GM18868 (cell line): ENCODE measurements around the gene AGO1.

Source experiments
- ATAC-seq: cut with Tn5 transposase; IDR thresholded peaks from one replicate; pipeline ENCODE4 v1.9.1; 2021; ENCODE audit warnings: mild to moderate bottlenecking, moderate library complexity; ENCODE audit not compliant: unreplicated experiment

Gene AGO1

GRCh38 chr1:35902671-35903070 is 19.7 kb downstream of the AGO1 start:
- no peak for ATAC-seq

DNA sequence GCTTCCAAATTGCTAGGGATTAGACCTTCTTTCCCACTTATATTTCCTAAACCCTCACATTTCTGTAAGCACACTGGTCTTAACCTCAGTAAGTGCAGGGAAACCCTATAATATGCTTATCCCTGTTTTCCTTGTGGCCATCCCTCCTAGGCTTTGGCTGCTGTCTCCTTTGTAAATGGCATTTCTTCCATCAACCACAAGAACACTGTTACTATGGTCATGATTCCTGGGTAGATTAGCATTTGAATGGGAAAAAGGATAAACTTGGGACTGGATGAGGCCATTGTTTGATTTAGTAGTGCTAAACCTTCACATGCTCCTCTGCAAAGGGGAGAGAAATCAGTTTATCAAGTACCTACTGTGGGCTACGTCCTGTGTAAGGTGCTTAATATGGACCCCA is 31.7 kb downstream of the AGO1 start:
- no peak for ATAC-seq

- no peak for ATAC-seq
Measured at GRCh38 chr1:35915693-35916092, 32.7 kb downstream of the AGO1 start.

DNA sequence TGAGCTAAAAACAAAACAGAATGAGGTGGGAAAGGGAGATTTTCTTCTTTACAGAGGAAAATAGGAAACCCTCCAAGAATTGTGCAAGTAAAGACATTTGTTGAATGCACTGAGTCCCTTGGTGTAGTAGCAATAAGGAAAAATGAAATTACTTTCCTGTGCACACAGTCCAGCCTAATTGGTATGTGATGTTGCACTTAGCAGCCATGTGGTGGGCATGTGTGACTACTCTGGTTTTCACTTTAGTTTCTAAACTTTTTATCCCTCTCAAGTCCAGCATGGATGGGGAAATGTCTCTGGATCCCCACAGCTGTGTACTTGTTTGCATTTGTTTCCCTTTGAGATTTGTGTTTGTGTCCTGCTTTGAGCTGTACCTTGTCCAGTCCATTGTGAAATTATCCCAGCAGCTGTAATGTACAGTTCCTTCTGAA is 40.8 kb downstream of the AGO1 start:
- no peak for ATAC-seq

- ATAC-seq: no peak
Measured at GRCh38 chr1:35924838-35925237, 41.8 kb downstream of the AGO1 start.

DNA sequence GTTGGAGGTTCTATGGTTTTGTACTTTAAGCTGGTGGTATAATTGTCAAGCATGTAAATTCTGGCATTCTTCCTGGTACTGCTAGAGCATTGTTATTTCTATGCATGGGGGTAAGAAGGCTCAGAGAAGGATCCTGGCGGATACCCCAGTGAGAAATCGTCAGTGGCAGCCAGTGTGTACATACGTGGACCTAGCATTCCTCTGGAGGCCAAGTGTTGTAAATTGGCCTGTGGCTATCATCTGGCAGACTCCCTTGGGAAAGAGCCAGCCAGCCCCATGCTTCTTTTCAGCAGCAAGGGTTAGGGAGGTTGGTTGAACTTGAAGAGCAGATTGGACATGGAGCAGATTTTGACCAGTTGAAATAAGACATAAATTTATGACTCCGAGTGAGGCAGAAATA is 42.7 kb downstream of the AGO1 start:
- no peak for ATAC-seq

- no peak for ATAC-seq
Measured at GRCh38 chr1:35927472-35927871, 44.5 kb downstream of the AGO1 start.

- no peak for ATAC-seq
Measured at GRCh38 chr1:35929730-35930592, 47.0 kb downstream of the AGO1 start.

DNA sequence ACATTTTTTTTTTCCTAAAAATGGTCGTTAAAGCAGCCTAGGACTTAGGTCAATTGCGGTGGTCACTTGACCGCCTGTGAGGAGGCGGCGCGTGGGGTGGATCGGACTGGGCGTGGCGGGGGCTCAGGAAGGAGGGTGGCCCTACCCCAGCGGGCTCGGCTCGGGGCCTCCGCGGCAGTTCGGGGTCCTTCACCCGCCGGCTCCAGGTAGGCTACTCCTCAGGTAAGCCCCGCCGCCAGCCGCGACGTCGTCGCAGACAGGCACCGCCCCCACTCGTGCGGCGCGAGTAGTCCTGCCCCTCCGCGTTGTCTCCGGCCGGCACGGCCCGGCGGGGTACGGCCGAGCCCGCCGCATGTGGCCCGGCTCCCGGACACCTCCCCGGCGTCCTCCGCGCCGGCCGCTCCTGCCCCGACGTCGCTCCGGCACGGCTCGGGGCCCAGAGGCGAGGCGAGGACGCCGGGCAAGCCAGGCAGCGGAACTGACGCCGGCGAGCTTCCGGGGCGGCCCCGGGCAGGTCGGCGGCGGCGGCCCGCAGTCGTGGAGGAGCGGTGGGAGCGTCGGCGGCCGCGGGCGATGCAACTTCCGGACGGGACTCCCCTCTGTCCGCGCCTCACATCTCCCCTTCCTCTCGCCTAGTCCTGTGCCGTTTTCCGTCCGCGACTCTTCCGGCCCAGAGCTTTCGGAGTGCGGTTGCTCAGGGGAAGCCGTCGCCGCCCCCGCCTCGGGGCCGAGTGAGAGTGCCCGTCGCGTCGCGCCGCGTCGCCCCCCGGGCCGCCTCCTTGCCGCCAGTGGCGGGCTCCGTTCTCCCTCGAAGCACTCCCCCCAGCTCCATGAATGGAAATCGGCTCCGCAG is 47.8 kb downstream of the AGO1 start, which contains the start of gene AGO3:
Gene AGO3 (plus strand): TSS at position 513 of the 853 bp plus-strand sequence. CDS start 322 bp downstream, at position 835.
- peak; percentile 82 for ATAC-seq

DNA sequence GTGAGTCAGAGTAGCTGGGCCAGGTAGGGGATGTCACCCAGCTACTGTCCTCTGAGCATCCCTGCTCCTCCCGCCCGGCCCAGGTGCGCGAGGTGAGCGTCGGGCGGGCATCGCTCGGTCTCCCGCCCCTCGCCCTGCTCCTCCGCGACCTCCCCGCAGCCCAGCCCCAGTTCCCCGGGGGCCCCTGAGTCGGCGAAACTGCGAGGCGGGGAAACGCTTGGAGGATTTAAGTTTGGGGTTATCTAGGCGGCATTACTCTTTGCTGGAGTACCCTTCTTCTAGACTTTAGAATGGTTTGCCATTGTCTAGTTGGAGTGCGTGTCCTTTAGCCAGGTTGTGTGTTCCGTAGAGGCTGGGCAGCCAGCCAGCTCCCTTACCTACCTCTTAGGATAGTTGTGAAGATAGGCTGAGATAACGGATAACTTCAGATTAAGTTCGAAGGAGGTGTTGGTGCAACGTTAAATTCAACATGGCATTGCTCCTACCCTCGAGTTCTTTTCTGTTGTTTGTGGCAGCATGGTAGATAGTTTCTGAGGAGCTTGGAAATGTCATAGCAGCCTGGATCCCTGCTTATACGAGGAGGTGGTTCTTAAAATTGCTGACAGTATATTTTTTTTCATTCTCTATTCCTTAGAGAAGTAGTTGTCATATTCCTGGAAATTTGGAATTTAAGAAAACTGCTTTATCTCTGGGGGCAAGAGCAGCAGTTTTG is 48.6 kb downstream of the AGO1 start:
- ATAC-seq: no peak

GRCh38 chr1:35932158-35932636 is 49.2 kb downstream of the AGO1 start:
- no peak for ATAC-seq

DNA sequence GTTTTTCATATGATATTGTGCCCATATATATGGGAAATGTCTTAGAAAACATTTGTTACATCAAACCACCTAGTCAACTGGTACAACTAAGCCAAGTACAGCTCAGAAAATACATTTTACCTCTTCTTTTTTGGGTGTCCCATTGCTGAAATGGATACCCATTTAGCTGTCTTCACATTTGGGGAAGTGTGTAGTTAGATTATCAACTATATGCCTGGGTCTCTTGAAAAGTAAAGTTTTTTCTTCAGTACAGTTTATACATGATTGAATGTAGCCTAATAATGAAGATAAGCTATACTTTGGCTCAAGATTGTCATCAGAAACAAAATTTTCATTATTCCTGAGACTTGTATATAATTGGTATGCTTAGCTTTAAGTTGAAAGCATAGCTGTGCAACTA is 49.9 kb downstream of the AGO1 start:
- no peak for ATAC-seq

GRCh38 chr1:35935442-35936388 is 52.7 kb downstream of the AGO1 start:
- ATAC-seq: no peak

DNA sequence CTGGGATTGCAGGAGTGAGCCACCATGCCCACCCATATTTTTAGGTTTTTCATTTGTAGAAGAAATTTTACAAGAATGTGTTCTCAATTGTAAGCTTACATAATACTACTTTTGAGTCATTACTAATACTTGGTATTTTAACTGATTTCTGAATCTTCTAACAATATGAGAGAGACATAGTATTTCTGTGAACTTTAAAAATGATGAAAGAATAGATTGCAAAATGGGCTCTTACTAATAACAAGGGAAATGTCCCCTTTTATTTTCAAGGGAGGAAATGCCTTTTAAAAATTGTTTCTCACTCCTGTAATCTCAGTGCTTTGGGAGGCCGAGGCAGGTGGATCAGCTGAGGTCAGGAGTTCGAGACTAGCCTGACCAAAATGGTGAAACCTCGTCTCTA is 53.8 kb downstream of the AGO1 start:
- no peak for ATAC-seq

GRCh38 chr1:35939484-35939883 is 56.5 kb downstream of the AGO1 start:
- ATAC-seq: no peak

DNA sequence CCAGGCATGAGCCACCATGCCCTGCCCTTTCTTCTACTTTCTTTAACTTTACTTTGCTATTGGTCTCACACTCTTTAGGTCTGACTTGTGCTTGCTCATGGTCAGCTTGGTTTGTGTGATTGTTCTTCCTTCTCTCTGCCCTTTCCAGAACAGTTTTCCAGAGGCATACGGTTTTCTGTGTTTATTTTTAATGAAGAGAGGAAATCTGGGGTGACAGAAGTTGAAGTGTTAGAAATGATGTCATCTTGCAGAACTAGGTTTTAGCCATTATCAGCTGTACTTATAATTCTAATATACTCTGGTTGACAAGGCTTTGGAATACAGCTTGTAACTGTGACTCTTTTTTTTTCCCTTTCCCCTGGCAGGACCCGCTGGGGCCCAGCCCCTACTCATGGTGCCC is 62.3 kb downstream of the AGO1 start:
- ATAC-seq: no peak

DNA sequence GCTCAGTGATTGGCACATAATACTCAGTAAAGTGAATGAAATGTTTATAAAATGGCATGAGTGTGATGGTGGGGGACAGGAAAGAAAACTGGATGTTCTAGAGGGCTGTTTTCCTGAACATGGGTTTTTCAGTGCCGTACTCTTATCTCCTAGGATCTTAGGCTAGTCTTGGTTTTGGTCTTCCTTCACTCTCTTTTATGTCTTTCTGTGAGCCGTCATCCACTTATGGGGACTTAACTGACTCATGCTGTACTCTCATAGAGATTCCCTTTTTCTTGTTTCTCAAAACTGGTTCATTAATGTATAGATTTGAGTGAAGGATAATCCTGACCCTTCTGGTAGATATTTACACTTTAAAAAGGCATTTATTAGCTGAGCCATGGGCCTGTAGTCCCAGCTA is 64.5 kb downstream of the AGO1 start:
- no peak for ATAC-seq

DNA sequence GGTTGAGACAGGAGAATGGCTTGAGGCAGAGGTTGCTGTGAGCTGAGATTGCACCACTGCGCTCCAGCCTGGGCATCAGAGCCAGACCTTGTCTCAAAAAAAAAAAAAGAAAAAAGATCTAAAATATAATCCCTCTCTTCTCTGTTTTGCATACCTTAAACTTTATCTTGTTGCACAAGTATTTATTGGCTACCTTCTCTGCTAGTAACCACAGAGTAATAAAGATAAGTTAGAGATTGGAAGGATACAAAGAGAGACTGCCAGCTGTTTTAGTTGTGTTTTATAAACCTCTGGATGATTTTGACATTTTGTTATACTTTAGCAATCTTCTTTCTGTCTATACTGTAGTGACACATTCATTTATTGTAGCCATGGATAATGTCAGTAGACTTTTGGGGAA is 75.5 kb downstream of the AGO1 start:
- ATAC-seq: no peak

GRCh38 chr1:35959304-35959703 is 76.3 kb downstream of the AGO1 start:
- no peak for ATAC-seq

- ATAC-seq: no peak
Measured at GRCh38 chr1:35962952-35963351, 79.9 kb downstream of the AGO1 start.
